ENCODE results near the gene AIP.

AIP gene

GRCh38 chr11:67451658-67451976 is 31.2 kb upstream of the AIP start:
- peaks cover 16% of the 10 kb centered on the region for H3K27me3 ChIP-seq (replicated peaks; ENCODE audit: control insufficient read depth, insufficient read depth, low read length)
- DNase-seq (ENCODE audit: low read depth), result no peak
- no peaks in the 10 kb centered on the region for H3K9me3 ChIP-seq (ENCODE audit: control insufficient read depth, low read length)
- H3K36me3 ChIP-seq (ENCODE audit: control insufficient read depth, insufficient read depth, low read length, severe bottlenecking), result no peaks in the 10 kb centered on the region
- H3K9ac ChIP-seq (ENCODE audit: low read length), result no peak overlapping the region
- H3K4me3 ChIP-seq (ENCODE audit: low read length), result no peak overlapping the region
- no peaks in the 10 kb centered on the region for H3K4me1 ChIP-seq (ENCODE audit: control insufficient read depth, insufficient read depth, low read length)

GRCh38 chr11:67452141-67452952 is 30.5 kb upstream of the AIP start, which contains the start of gene GPR152:
TSS of gene GPR152 (minus strand) at chr11:67452729. CDS start at chr11:67452724, 5 bp downstream.
- H3K9me3 ChIP-seq (ENCODE audit: control insufficient read depth, low read length), result no peaks in the 10 kb centered on the region
- H3K27me3 ChIP-seq (replicated peaks; ENCODE audit: control insufficient read depth, insufficient read depth, low read length), result peaks cover 21% of the 10 kb centered on the region
- no peak for DNase-seq (ENCODE audit: low read depth)
- H3K4me1 ChIP-seq (ENCODE audit: control insufficient read depth, insufficient read depth, low read length), result no peaks in the 10 kb centered on the region
- no peak within 1 kb of the TSS for H3K4me3 ChIP-seq (ENCODE audit: low read length)
- no peaks in the 10 kb centered on the region for H3K36me3 ChIP-seq (ENCODE audit: control insufficient read depth, insufficient read depth, low read length, severe bottlenecking)
- no peak within 1 kb of the TSS for H3K9ac ChIP-seq (ENCODE audit: low read length)

- H3K9ac ChIP-seq (ENCODE audit: low read length), result no peak overlapping the region
- no peaks in the 10 kb centered on the region for H3K9me3 ChIP-seq (ENCODE audit: control insufficient read depth, low read length)
- peaks cover 23% of the 10 kb centered on the region for H3K27me3 ChIP-seq (replicated peaks; ENCODE audit: control insufficient read depth, insufficient read depth, low read length)
- H3K4me1 ChIP-seq (ENCODE audit: control insufficient read depth, insufficient read depth, low read length), result no peaks in the 10 kb centered on the region
- no peak for DNase-seq (ENCODE audit: low read depth)
- H3K4me3 ChIP-seq (ENCODE audit: low read length), result no peak overlapping the region
- no peaks in the 10 kb centered on the region for H3K36me3 ChIP-seq (ENCODE audit: control insufficient read depth, insufficient read depth, low read length, severe bottlenecking)
Measured at GRCh38 chr11:67453816-67454732, 28.8 kb upstream of the AIP start.

GRCh38 chr11:67455054-67455453 is 27.8 kb upstream of the AIP start, which contains the start of gene CABP4:
TSS of gene CABP4 (plus strand) at chr11:67455354. CDS start at chr11:67455424, 70 bp downstream.
- DNase-seq (ENCODE audit: low read depth), result no peak

GRCh38 chr11:67456068-67456705 is 26.6 kb upstream of the AIP start:
- Histone ChIP-seq H3K9me3 (ENCODE audit: control insufficient read depth, low read length) (no peaks in the 10 kb centered on the region), H3K27me3 (replicated peaks; ENCODE audit: control insufficient read depth, insufficient read depth, low read length) (peaks cover 23% of the 10 kb centered on the region), H3K36me3 (ENCODE audit: control insufficient read depth, insufficient read depth, low read length, severe bottlenecking) (no peaks in the 10 kb centered on the region), H3K4me3 (ENCODE audit: low read length) (no peak overlapping the region), H3K4me1 (ENCODE audit: control insufficient read depth, insufficient read depth, low read length) (no peaks in the 10 kb centered on the region), H3K9ac (ENCODE audit: low read length) (no peak overlapping the region)
- no peak for DNase-seq (ENCODE audit: low read depth)

More at GRCh38 chr11:67455054-67455453, 27.8 kb upstream of the AIP start, which contains the start of gene CABP4:
- Histone ChIP-seq H3K27me3 (replicated peaks; ENCODE audit: control insufficient read depth, insufficient read depth, low read length) (peaks cover 23% of the 10 kb centered on the region), H3K4me3 (ENCODE audit: low read length) (no peak within 1 kb of the TSS), H3K9ac (ENCODE audit: low read length) (no peak within 1 kb of the TSS), H3K36me3 (ENCODE audit: control insufficient read depth, insufficient read depth, low read length, severe bottlenecking) (no peaks in the 10 kb centered on the region), H3K4me1 (ENCODE audit: control insufficient read depth, insufficient read depth, low read length) (no peaks in the 10 kb centered on the region), H3K9me3 (ENCODE audit: control insufficient read depth, low read length) (no peaks in the 10 kb centered on the region)

- Histone ChIP-seq H3K36me3 (ENCODE audit: control insufficient read depth, insufficient read depth, low read length, severe bottlenecking) (no peaks in the 10 kb centered on the region), H3K9me3 (ENCODE audit: control insufficient read depth, low read length) (no peaks in the 10 kb centered on the region), H3K4me3 (ENCODE audit: low read length) (no peak overlapping the region), H3K9ac (ENCODE audit: low read length) (no peak overlapping the region), H3K27me3 (replicated peaks; ENCODE audit: control insufficient read depth, insufficient read depth, low read length) (peaks cover 23% of the 10 kb centered on the region), H3K4me1 (ENCODE audit: control insufficient read depth, insufficient read depth, low read length) (no peaks in the 10 kb centered on the region)
- no peak for DNase-seq (ENCODE audit: low read depth)
Measured at GRCh38 chr11:67457453-67457852, 25.4 kb upstream of the AIP start.

GRCh38 chr11:67458266-67458665 is 24.6 kb upstream of the AIP start:
- Histone ChIP-seq H3K4me1 (ENCODE audit: control insufficient read depth, insufficient read depth, low read length) (no peaks in the 10 kb centered on the region), H3K9ac (ENCODE audit: low read length) (no peak overlapping the region), H3K4me3 (ENCODE audit: low read length) (no peak overlapping the region), H3K9me3 (ENCODE audit: control insufficient read depth, low read length) (no peaks in the 10 kb centered on the region), H3K27me3 (replicated peaks; ENCODE audit: control insufficient read depth, insufficient read depth, low read length) (peaks cover 23% of the 10 kb centered on the region), H3K36me3 (ENCODE audit: control insufficient read depth, insufficient read depth, low read length, severe bottlenecking) (no peaks in the 10 kb centered on the region)
- no peak for DNase-seq (ENCODE audit: low read depth)

- Histone ChIP-seq H3K36me3 (ENCODE audit: control insufficient read depth, insufficient read depth, low read length, severe bottlenecking) (no peaks in the 10 kb centered on the region), H3K9me3 (ENCODE audit: control insufficient read depth, low read length) (no peaks in the 10 kb centered on the region), H3K27me3 (replicated peaks; ENCODE audit: control insufficient read depth, insufficient read depth, low read length) (no peaks in the 10 kb centered on the region), H3K4me3 (ENCODE audit: low read length) (no peak overlapping the region), H3K4me1 (ENCODE audit: control insufficient read depth, insufficient read depth, low read length) (peaks cover 6% of the 10 kb centered on the region), H3K9ac (ENCODE audit: low read length) (no peak overlapping the region)
- no peak for DNase-seq (ENCODE audit: low read depth)
Measured at GRCh38 chr11:67463186-67463585, 19.6 kb upstream of the AIP start.

GRCh38 chr11:67463680-67464410 is 19.0 kb upstream of the AIP start:
- Histone ChIP-seq H3K4me3 (ENCODE audit: low read length) (no peak overlapping the region), H3K9ac (ENCODE audit: low read length) (no peak overlapping the region), H3K4me1 (ENCODE audit: control insufficient read depth, insufficient read depth, low read length) (peaks cover 10% of the 10 kb centered on the region), H3K27me3 (replicated peaks; ENCODE audit: control insufficient read depth, insufficient read depth, low read length) (no peaks in the 10 kb centered on the region), H3K36me3 (ENCODE audit: control insufficient read depth, insufficient read depth, low read length, severe bottlenecking) (no peaks in the 10 kb centered on the region), H3K9me3 (ENCODE audit: control insufficient read depth, low read length) (no peaks in the 10 kb centered on the region)
- no peak for DNase-seq (ENCODE audit: low read depth)

- no peaks in the 10 kb centered on the region for H3K27me3 ChIP-seq (replicated peaks; ENCODE audit: control insufficient read depth, insufficient read depth, low read length)
- peak; percentile 41 for DNase-seq (ENCODE audit: low read depth)
- peak overlapping the region; percentile 66 for H3K4me3 ChIP-seq (ENCODE audit: low read length)
- peak overlapping the region; percentile 58 for H3K9ac ChIP-seq (ENCODE audit: low read length)
- no peaks in the 10 kb centered on the region for H3K36me3 ChIP-seq (ENCODE audit: control insufficient read depth, insufficient read depth, low read length, severe bottlenecking)
- H3K4me1 ChIP-seq (ENCODE audit: control insufficient read depth, insufficient read depth, low read length), result peaks cover 10% of the 10 kb centered on the region
- H3K9me3 ChIP-seq (ENCODE audit: control insufficient read depth, low read length), result no peaks in the 10 kb centered on the region
Measured at GRCh38 chr11:67464411-67465188, 18.2 kb upstream of the AIP start.
